OCI-LY1 (cell line): ENCODE results near the gene LTB4R.

Source experiments
- H2AFZ ChIP-seq: fragments of 200-600 bp; sonication (generic), shearing (Covaris generic); 2 replicates; pipeline ENCODE4 v1.6.0; 2014; ENCODE audit warnings: antibody characterized with exemption, mild to moderate bottlenecking, low read length
- H3F3A ChIP-seq: fragments of 200-600 bp; sonication (generic), shearing (Covaris generic); 2 replicates; pipeline ENCODE4 v1.6.0; 2014; ENCODE audit warnings: mild to moderate bottlenecking, antibody characterized with exemption, low read length, moderate library complexity; ENCODE audit not compliant: insufficient read depth
- H3K27ac ChIP-seq: fragments of 200-600 bp; sonication (generic); 2 replicates; pipeline ENCODE4 v1.5.1; 2014; ENCODE audit warnings: low read length, mixed run types, mild to moderate bottlenecking, low read depth; ENCODE audit not compliant: poor library complexity, severe bottlenecking
- H3K27me3 ChIP-seq: fragments of 200-600 bp; sonication (generic); 2 replicates; pipeline ENCODE4 v1.6.0; 2014; ENCODE audit warnings: antibody characterized with exemption, mild to moderate bottlenecking, low read length, moderate library complexity; ENCODE audit not compliant: insufficient read depth
- H3K36me3 ChIP-seq: fragments of 200-600 bp; sonication (generic); 2 replicates; pipeline ENCODE4 v1.6.1; 2014; ENCODE audit warnings: mild to moderate bottlenecking, antibody characterized with exemption, low read length, moderate library complexity, mixed read lengths; ENCODE audit not compliant: insufficient read depth
- H3K4me1 ChIP-seq: fragments of 200-600 bp; sonication (generic); 2 replicates; pipeline ENCODE4 v1.5.1; 2014; ENCODE audit warnings: mild to moderate bottlenecking, low read length, moderate library complexity; ENCODE audit not compliant: insufficient read depth, severe bottlenecking
- H3K4me2 ChIP-seq: fragments of 200-600 bp; sonication (generic), shearing (Covaris generic); 2 replicates; pipeline ENCODE4 v1.6.1; 2014; ENCODE audit warnings: low read length
- H3K4me3 ChIP-seq: fragments of 200-600 bp; sonication (generic); 2 replicates; pipeline ENCODE4 v1.5.1; 2014; ENCODE audit warnings: low read length, low read depth, mild to moderate bottlenecking, mixed read lengths; ENCODE audit not compliant: poor library complexity, severe bottlenecking
- H3K79me2 ChIP-seq: fragments of 200-600 bp; shearing (Covaris generic); 2 replicates; pipeline ENCODE4 v1.6.1; 2016; ENCODE audit warnings: mixed run types, low read length, mixed read lengths; ENCODE audit not compliant: insufficient read depth
- H3K9ac ChIP-seq: fragments of 200-600 bp; sonication (generic), shearing (Covaris generic); 2 replicates; pipeline ENCODE4 v1.6.1; 2014; ENCODE audit warnings: mild to moderate bottlenecking, low read length, mixed read lengths
- H3K9me2 ChIP-seq: fragments of 200-600 bp; sonication (generic), shearing (Covaris generic); 2 replicates; pipeline ENCODE4 v1.6.1; 2014; ENCODE audit warnings: low read depth, mild to moderate bottlenecking, low read length, mixed read lengths
- H3K9me3 ChIP-seq: fragments of 200-600 bp; shearing (Covaris generic); 2 replicates; pipeline ENCODE4 v1.6.1; 2014; ENCODE audit warnings: low read length, mixed read lengths
- H4K20me1 ChIP-seq: fragments of 200-600 bp; sonication (generic), shearing (Covaris generic); 2 replicates; pipeline ENCODE4 v1.6.0; 2016; ENCODE audit warnings: mild to moderate bottlenecking, low read length; ENCODE audit not compliant: insufficient read depth
- CTCF ChIP-seq: fragments of 200-600 bp; sonication (generic), shearing (Covaris generic); IDR thresholded peaks from 2 replicates; pipeline ENCODE4 v1.5.1; 2017; ENCODE audit warnings: mild to moderate bottlenecking, antibody characterized with exemption, low read length, moderate library complexity, mixed read lengths
- EZH2 ChIP-seq: fragments of 200-600 bp; sonication (generic), shearing (Covaris generic); IDR thresholded peaks from 2 replicates; pipeline ENCODE4 v1.8.0; 2017; ENCODE audit warnings: borderline replicate concordance, mixed run types, mild to moderate bottlenecking, antibody characterized with exemption, low read length, moderate library complexity, mixed read lengths

The LTB4R gene

GRCh38 chr14:24290746-24291145 lies 20.6 kb upstream of the LTB4R start:
- no peak overlapping the region for H3K4me2 ChIP-seq

DNA sequence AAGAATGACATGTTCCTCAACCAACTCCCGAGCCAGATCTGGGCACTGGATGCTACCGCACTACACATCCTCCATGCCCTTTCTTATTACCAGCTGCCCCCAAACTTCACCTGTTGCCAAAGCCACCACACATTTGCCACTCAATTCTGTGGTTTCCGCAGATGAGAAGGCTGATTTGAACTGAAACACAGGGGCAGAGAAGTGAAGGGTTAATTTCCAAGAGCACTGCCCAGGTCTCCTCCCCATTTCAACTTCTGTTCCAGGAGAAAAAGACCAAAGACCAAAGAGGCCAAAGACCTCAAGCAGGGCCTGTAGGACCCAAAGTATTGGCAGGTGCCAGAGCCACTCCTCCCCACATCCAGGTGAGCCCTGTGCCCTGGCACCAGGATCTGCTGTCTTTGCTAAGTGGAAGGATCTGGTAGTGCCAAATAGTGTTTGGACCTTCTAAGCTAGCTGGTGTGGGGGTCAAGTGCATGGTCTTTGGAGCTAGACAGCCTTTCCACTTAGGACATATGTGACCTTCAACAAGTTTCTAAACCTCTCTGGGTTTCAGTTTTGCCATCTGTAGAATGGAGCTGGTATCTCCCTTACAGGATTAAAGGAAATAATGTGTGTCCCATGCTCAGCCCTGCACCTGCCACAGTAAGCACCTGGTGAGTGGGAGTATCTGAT lies 19.7 kb upstream of the LTB4R start:
- H3K27ac ChIP-seq: no peak overlapping the region
- no peaks in the 10 kb centered on the region for H3K9me3 ChIP-seq
- no peak overlapping the region for H3K4me3 ChIP-seq
- no peak for TF ChIP-seq EZH2
- TF ChIP-seq CTCF: no peak
- no peak overlapping the region for H3K4me2 ChIP-seq
- no peaks in the 10 kb centered on the region for H4K20me1 ChIP-seq
- H3F3A ChIP-seq: no peaks in the 10 kb centered on the region
- H3K9ac ChIP-seq: no peak overlapping the region
- no peaks in the 10 kb centered on the region for H3K4me1 ChIP-seq
- H3K27me3 ChIP-seq: no peaks in the 10 kb centered on the region
- no peak overlapping the region for H2AFZ ChIP-seq
- no peaks in the 10 kb centered on the region for H3K79me2 ChIP-seq
- H3K9me2 ChIP-seq: no peaks in the 10 kb centered on the region
- H3K36me3 ChIP-seq: peaks cover 45% of the 10 kb centered on the region

More at GRCh38 chr14:24290746-24291145, 20.6 kb upstream of the LTB4R start:
- no peak overlapping the region for H3K27ac ChIP-seq
- TF ChIP-seq CTCF (no peak), EZH2 (no peak)
- H3K9me2 ChIP-seq: no peaks in the 10 kb centered on the region
- H3K27me3 ChIP-seq: no peaks in the 10 kb centered on the region
- no peaks in the 10 kb centered on the region for H3K9me3 ChIP-seq
- no peaks in the 10 kb centered on the region for H3F3A ChIP-seq
- no peaks in the 10 kb centered on the region for H4K20me1 ChIP-seq
- H3K79me2 ChIP-seq: no peaks in the 10 kb centered on the region
- H3K9ac ChIP-seq: no peak overlapping the region
- H3K4me3 ChIP-seq: no peak overlapping the region
- peaks cover 37% of the 10 kb centered on the region for H3K36me3 ChIP-seq
- no peaks in the 10 kb centered on the region for H3K4me1 ChIP-seq
- H2AFZ ChIP-seq: no peak overlapping the region

DNA sequence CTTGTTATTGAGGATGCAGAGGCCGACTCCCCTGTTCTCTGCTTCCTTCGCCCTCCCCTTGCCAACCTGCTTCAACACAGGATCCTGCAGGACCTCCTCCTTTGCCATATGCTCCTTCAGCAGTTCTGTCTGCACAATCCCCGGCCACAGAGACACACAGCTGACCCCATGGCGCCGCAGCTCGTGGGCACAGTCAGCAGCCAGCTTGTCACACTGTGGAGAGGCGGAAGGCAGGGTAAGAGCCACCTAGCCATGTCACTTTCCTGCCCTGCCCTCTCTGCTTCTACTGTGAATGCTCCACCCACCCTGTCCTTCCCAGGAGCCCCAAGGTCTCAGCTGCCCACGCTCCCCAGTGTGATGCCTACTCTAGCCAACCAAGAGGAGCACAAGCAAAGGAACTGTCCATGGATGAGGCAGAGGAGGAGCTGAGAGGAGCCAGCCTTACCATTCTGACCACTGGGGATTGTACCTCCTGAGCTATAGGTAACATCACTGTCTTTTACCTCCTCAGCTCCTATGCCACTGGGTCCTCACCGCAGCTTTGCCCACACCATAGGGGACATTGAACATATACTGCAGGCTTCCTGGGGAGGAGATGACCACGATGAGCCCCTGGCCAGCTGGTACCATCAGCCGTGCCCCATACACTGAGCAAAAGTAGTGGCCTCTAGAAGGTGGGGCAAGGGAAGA lies 19.0 kb upstream of the LTB4R start:
- no peak overlapping the region for H3K27ac ChIP-seq
- no peaks in the 10 kb centered on the region for H3K27me3 ChIP-seq
- no peaks in the 10 kb centered on the region for H3K9me2 ChIP-seq
- no peak overlapping the region for H3K9ac ChIP-seq
- TF ChIP-seq EZH2 (no peak), CTCF (no peak)
- no peak overlapping the region for H3K4me3 ChIP-seq
- no peaks in the 10 kb centered on the region for H3K4me1 ChIP-seq
- no peaks in the 10 kb centered on the region for H4K20me1 ChIP-seq
- H3K4me2 ChIP-seq: no peak overlapping the region
- no peaks in the 10 kb centered on the region for H3K9me3 ChIP-seq
- H2AFZ ChIP-seq: no peak overlapping the region
- peaks cover 47% of the 10 kb centered on the region for H3K36me3 ChIP-seq
- no peaks in the 10 kb centered on the region for H3F3A ChIP-seq
- H3K79me2 ChIP-seq: no peaks in the 10 kb centered on the region
